IMR-90 (cell line): ENCODE measurements around the gene STK35. TPM values are rescaled to one million over a fixed set of nuclear protein-coding genes. Genes with fewer than 3 reads are reported as not detected.
A peak's percentile ranks its signal among the peaks of the same experiment; 100 is the strongest.

Experiments
- ATAC-seq: fragments of 200-7000 bp; cut with Tn5 transposase; 2 replicates; pipeline ENCODE4 v1.9.1; 2020; ENCODE audit warnings: low read depth, mild to moderate bottlenecking, moderate library complexity
- BruUV-seq: library from RNA; stranded (reverse); fragments of 400-500 nt; replicated peaks from 2 replicates; lab custom pipeline; 2021; lab: Mats Ljungman, UMichigan
- CTCF ChIA-PET: fragments of 300-600 bp; formaldehyde crosslinking; extraction: SDS; loops from one replicate; lab custom pipeline; 2021; ENCODE audit warnings: antibody characterized with exemption; lab: Yijun Ruan, JAX
- POLR2A ChIA-PET: fragments of 300-600 bp; sonication (Branson Sonifier 250); formaldehyde crosslinking; loops from one replicate; lab custom pipeline; 2022; ENCODE audit warnings: antibody characterized with exemption; ENCODE audit not compliant: unreplicated experiment; lab: Charles Lee
- DNase-seq: peaks from one replicate; pipeline ENCODE4 v3.0.0; 2013
- H2AFZ ChIP-seq: replicated peaks from 2 replicates; pipeline ENCODE3; 2013; ENCODE audit warnings: low read length, mild to moderate bottlenecking; ENCODE audit not compliant: poor library complexity
- H2AK5ac ChIP-seq: 2 replicates; pipeline ENCODE4 v1.6.1; 2013; ENCODE audit warnings: low read depth, low read length, inconsistent platforms
- H2AK9ac ChIP-seq: replicated peaks from 2 replicates; pipeline ENCODE3; 2013; ENCODE audit warnings: mild to moderate bottlenecking, low read depth, low read length, moderate library complexity; ENCODE audit not compliant: poor library complexity
- H2BK120ac ChIP-seq: 2 replicates; pipeline ENCODE4 v1.6.1; 2013; ENCODE audit warnings: low read depth, low read length, inconsistent platforms
- H2BK15ac ChIP-seq: 3 replicates; pipeline ENCODE4 v1.6.1; 2013; ENCODE audit warnings: low read depth, low read length, inconsistent platforms
- H2BK20ac ChIP-seq: 2 replicates; pipeline ENCODE4 v1.6.1; 2013; ENCODE audit warnings: low read depth, mild to moderate bottlenecking, inconsistent platforms, low read length, moderate library complexity
- H2BK5ac ChIP-seq: 2 replicates; pipeline ENCODE4 v1.6.1; 2013; ENCODE audit warnings: mild to moderate bottlenecking, low read depth, low read length, inconsistent platforms; ENCODE audit not compliant: poor library complexity, severe bottlenecking
- H3K14ac ChIP-seq: replicated peaks from 2 replicates; pipeline ENCODE4 v1.6.1; 2013; ENCODE audit warnings: low read depth, low read length, inconsistent platforms
- H3K18ac ChIP-seq: 2 replicates; pipeline ENCODE4 v1.6.1; 2013; ENCODE audit warnings: low read depth, low read length, control low read depth
- H3K23ac ChIP-seq: 2 replicates; pipeline ENCODE4 v1.6.1; 2013; ENCODE audit warnings: low read depth, low read length, inconsistent platforms
- H3K27ac ChIP-seq: 2 replicates; pipeline ENCODE4 v1.5.1; 2013; ENCODE audit warnings: mild to moderate bottlenecking, control low read depth, low read length; ENCODE audit not compliant: insufficient read depth
- H3K27me3 ChIP-seq: 2 replicates; pipeline ENCODE4 v1.6.1; 2013; ENCODE audit warnings: low read length; ENCODE audit not compliant: control insufficient read depth, insufficient read depth
- H3K36me3 ChIP-seq: 2 replicates; pipeline ENCODE4 v1.6.1; 2013; ENCODE audit warnings: low read length, mixed read lengths; ENCODE audit not compliant: control insufficient read depth, insufficient read depth
- H3K4ac ChIP-seq: 2 replicates; pipeline ENCODE4 v1.6.1; 2013; ENCODE audit warnings: low read depth, low read length, inconsistent platforms
- H3K4me1 ChIP-seq: 2 replicates; pipeline ENCODE4 v1.6.1; 2013; ENCODE audit warnings: low read length, mixed read lengths; ENCODE audit not compliant: control insufficient read depth, insufficient read depth
- H3K4me2 ChIP-seq: 2 replicates; pipeline ENCODE4 v1.6.1; 2013; ENCODE audit warnings: low read depth, mild to moderate bottlenecking, control low read depth, low read length, moderate library complexity
- H3K4me3 ChIP-seq: 2 replicates; pipeline ENCODE4 v1.5.1; 2013; ENCODE audit warnings: low read depth, mild to moderate bottlenecking, control low read depth, low read length, moderate library complexity; ENCODE audit not compliant: insufficient read depth
- H3K56ac ChIP-seq: 2 replicates; pipeline ENCODE4 v1.6.1; 2013; ENCODE audit warnings: low read length, inconsistent platforms; ENCODE audit not compliant: insufficient read depth; ENCODE audit errors: extremely low read depth
- H3K79me1 ChIP-seq, 2 experiments: 2 replicates each; pipeline ENCODE4 v1.6.1; 2013; ENCODE audit warnings: low read length in 2 of 2, inconsistent platforms in 1 of 2, low read depth in 1 of 2
- H3K9ac ChIP-seq: 2 replicates; pipeline ENCODE4 v1.6.1; 2013; ENCODE audit warnings: low read depth, low read length, control low read depth
- H3K9me1 ChIP-seq: 2 replicates; pipeline ENCODE4 v1.6.1; 2013; ENCODE audit warnings: low read length, inconsistent platforms; ENCODE audit not compliant: insufficient read depth
- H3K9me3 ChIP-seq: 2 replicates; pipeline ENCODE4 v1.6.1; 2013; ENCODE audit warnings: low read length; ENCODE audit not compliant: control insufficient read depth, insufficient read depth
- H4K20me1 ChIP-seq: 2 replicates; pipeline ENCODE4 v1.6.1; 2013; ENCODE audit warnings: low read length, inconsistent platforms; ENCODE audit not compliant: insufficient read depth
- H4K5ac ChIP-seq: 2 replicates; pipeline ENCODE4 v1.6.1; 2013; ENCODE audit warnings: mild to moderate bottlenecking, low read depth, low read length, control low read depth
- H4K8ac ChIP-seq, 2 experiments: 2 replicates each; pipeline ENCODE4 v1.6.1; 2013; ENCODE audit warnings: low read depth in 2 of 2, low read length in 2 of 2, control low read depth in 1 of 2, inconsistent platforms in 1 of 2
- H4K91ac ChIP-seq: 2 replicates; pipeline ENCODE4 v1.6.1; 2013; ENCODE audit warnings: low read depth, low read length, inconsistent platforms; ENCODE audit not compliant: insufficient read depth
- CEBPB ChIP-seq: IDR thresholded peaks from 2 replicates; pipeline ENCODE4 v1.6.1; 2012; ENCODE audit warnings: low read depth, low read length, improper control_type of control experiment
- CHD1 ChIP-seq: IDR thresholded peaks from 2 replicates; pipeline ENCODE4 v1.6.1; 2012; ENCODE audit warnings: low read depth, low read length, improper control_type of control experiment
- MAZ ChIP-seq: IDR thresholded peaks from 2 replicates; pipeline ENCODE4 v1.6.1; 2012; ENCODE audit warnings: low read depth, mild to moderate bottlenecking, low read length, improper control_type of control experiment, moderate library complexity, borderline replicate concordance
- MXI1 ChIP-seq: IDR thresholded peaks from 2 replicates; pipeline ENCODE4 v1.6.1; 2012; ENCODE audit warnings: low read depth, mild to moderate bottlenecking, low read length, moderate library complexity, borderline replicate concordance
- NFE2L2 ChIP-seq: fragments of 150-350 bp; IDR thresholded peaks from 2 replicates; pipeline ENCODE4 v1.6.1; 2016; ENCODE audit warnings: low read depth, mild to moderate bottlenecking, low read length
- RAD21 ChIP-seq: IDR thresholded peaks from 2 replicates; pipeline ENCODE4 v1.6.1; 2012; ENCODE audit warnings: low read length, improper control_type of control experiment
- SMC3 ChIP-seq: fragments of 150-350 bp; IDR thresholded peaks from 2 replicates; pipeline ENCODE4 v1.6.1; 2016; ENCODE audit warnings: low read depth, mild to moderate bottlenecking, antibody characterized with exemption, low read length, moderate library complexity
- WGBS, 2 experiments: methylation state at CpG; one replicate each; pipeline versions ENCODE4 v1.1.5 to v1.1.7; 2013; ENCODE audit warnings: missing lambda C conversion rate in 2 of 2; ENCODE audit not compliant: insufficient read length in 1 of 2; ENCODE audit errors: extremely low coverage in 2 of 2; 5-methylcytosine and 5-hydroxymethylcytosine counted together
- dilution Hi-C: fragments of 300-500 bp; cut with HindIII; formaldehyde crosslinking; loops from one replicate; pipeline ENCODE4 v1.14.3; 2018; ENCODE audit warnings: low sequenced_read_pairs; ENCODE audit not compliant: unreplicated experiment
- in situ Hi-C: fragments of 300-500 bp; cut with MboI; formaldehyde crosslinking; loops from 3 replicates; pipeline ENCODE4 v1.14.3; 2019; ENCODE audit warnings: low sequenced_read_pairs, inconsistent platforms, mixed read lengths
- intact Hi-C: fragments of 100-400 bp; cut with micrococcal nuclease; formaldehyde crosslinking; loops from 2 replicates; pipeline ENCODE4 v1.10.0; 2022
- polyA plus RNA-seq, 3 experiments: library from polyadenylated mRNA; depleted of rRNA; stranded (reverse); fragments of >200 nt; gene quantifications; 2 replicates each; pipeline ENCODE4 v1.2.3, GENCODE V29; 2012; ENCODE audit warnings: low replicate concordance in 1 of 3
- total RNA-seq: library from RNA; depleted of rRNA; stranded (reverse); fragments of >200 nt; gene quantifications from 2 replicates; pipeline ENCODE4 v1.2.3, GENCODE V29; 2012
- TF ChIP-seq, protein P1 (sequence below): fragments of 150-350 bp; IDR thresholded peaks from 2 replicates; pipeline ENCODE4 v1.6.1; 2016; ENCODE audit warnings: low read depth, mild to moderate bottlenecking, low read length, moderate library complexity, borderline replicate concordance

Gene STK35
- total and polyA plus RNA-seq, 2 of the 4 experiments (the other 2 are of a cell fraction) = 11.1 to 12.0 TPM

DNA sequence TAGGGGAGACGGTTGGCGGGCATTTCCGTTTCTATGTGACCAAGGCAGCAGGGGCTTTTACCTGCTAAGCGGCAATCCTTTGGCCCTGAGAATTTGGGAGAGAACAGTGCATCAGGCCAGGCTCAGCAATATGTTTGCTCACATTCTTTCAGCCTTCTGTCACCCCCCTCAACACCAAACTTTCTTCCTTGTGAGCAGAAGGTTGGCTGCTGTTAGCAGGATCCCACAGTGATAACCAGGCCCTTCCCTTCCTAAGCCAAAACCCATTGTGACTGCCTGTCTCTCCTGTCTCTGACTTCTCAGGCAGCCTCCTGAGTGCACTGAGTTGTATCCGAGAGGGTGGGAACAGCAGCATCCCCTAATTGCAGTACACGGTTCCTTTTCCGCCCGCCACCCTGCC lies 43.7 kb downstream of the STK35 start:
- no peaks in the 10 kb centered on the region for H3K9me3 ChIP-seq
- DNase-seq (peak; percentile 59), ATAC-seq (peak; percentile 53)
- intact Hi-C loops (no loop called here), in situ Hi-C loops (no loop called here), dilution Hi-C loops (no loop called here)
- H2AFZ ChIP-seq = no peak overlapping the region
- no peak overlapping the region for H2BK20ac ChIP-seq
- H3K4me2 ChIP-seq = no peak overlapping the region
- BruUV-seq = TSS peak; percentile 17
- H3K56ac ChIP-seq = no peak overlapping the region
- H4K5ac ChIP-seq = no peak overlapping the region
- H3K9me1 ChIP-seq = peaks cover 9% of the 10 kb centered on the region; the same call in 1 of the 2 replicates
- 0 out of 2 replicates have a peak overlapping the region, but pooled peaks have one; percentile 47 for H3K4ac ChIP-seq
- H3K27ac ChIP-seq = no peak overlapping the region
- ChIA-PET CTCF (no interaction called here), POLR2A (no interaction called here)
- H3K79me1 ChIP-seq = peaks cover 40 to 62% of the 10 kb centered on the region in 2 experiments
- no peak overlapping the region for H3K23ac ChIP-seq
- no peak overlapping the region for H3K4me3 ChIP-seq
- no peak overlapping the region for H2BK5ac ChIP-seq
- 0 out of 2 replicates have a peak, but pooled peaks cover 3% of the 10 kb centered on the region for H4K20me1 ChIP-seq
- peaks cover 16% of the 10 kb centered on the region for H3K36me3 ChIP-seq
- TF ChIP-seq NFE2L2 = no peak
- TF ChIP-seq RAD21 = no peak
- no peak for TF ChIP-seq MXI1
- TF ChIP-seq CEBPB = no peak
- TF ChIP-seq MAZ = no peak
- TF ChIP-seq, protein P1, sequence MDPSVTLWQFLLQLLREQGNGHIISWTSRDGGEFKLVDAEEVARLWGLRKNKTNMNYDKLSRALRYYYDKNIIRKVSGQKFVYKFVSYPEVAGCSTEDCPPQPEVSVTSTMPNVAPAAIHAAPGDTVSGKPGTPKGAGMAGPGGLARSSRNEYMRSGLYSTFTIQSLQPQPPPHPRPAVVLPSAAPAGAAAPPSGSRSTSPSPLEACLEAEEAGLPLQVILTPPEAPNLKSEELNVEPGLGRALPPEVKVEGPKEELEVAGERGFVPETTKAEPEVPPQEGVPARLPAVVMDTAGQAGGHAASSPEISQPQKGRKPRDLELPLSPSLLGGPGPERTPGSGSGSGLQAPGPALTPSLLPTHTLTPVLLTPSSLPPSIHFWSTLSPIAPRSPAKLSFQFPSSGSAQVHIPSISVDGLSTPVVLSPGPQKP = no peak
- TF ChIP-seq CHD1 = no peak
- TF ChIP-seq SMC3 = no peak
- H3K27me3 ChIP-seq = no peaks in the 10 kb centered on the region
- H3K4me1 ChIP-seq = peaks cover 13% of the 10 kb centered on the region
- no peak overlapping the region for H4K8ac ChIP-seq
- H3K9ac ChIP-seq = no peak overlapping the region
- H3K18ac ChIP-seq = no peak overlapping the region
- no peak overlapping the region for H4K91ac ChIP-seq
- H2BK15ac ChIP-seq = no peak overlapping the region
- H3K14ac ChIP-seq = peak overlapping the region; percentile 48; the same call in 1 of the 2 replicates
- no peak overlapping the region for H2BK120ac ChIP-seq
- WGBS, 2 experiments = no CpG with 5 or more reads among the region's 8 CpGs
- H2AK5ac ChIP-seq = no peak overlapping the region
- H2AK9ac ChIP-seq = no peak overlapping the region
